ENCODE results near the gene PLSCR4.
A peak's percentile ranks its signal among the peaks of the same experiment; 100 is the strongest.

DNA sequence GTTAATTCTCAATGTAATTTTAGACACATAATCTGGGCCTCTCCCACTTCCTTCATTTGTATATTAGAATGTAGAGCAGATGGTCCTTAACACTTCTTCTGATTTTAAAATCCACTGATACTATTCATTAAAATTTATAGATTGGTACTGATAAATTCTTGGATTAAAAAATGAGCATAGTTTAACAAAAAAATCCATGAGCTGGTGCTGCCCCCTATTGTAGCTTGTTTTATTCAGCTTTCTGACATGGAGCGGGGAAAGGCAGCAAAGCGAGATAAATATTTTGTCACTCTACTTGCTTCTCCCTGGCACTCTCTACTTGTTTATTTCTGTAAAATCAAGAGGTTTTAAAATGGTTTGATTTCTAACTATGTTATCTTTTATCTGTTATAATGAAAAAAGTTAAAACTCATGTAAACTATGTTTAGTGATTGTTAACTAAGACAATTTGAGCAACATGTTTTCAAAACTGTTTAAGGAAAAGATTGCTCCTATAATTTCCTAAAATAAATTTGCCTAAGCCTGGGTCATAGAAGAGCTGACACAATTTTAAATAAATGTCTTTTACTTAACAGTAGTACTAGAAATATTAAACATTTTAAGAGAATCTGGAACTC is 63.5 kb downstream of the PLSCR4 start:
- TF ChIP-seq SIN3A (IDR thresholded peaks at IDR 0.05; ENCODE audit: borderline replicate concordance, insufficient read depth, low read depth, low read length) (no peak), POLR2AphosphoS5 (IDR thresholded peaks at IDR 0.05; ENCODE audit: low read depth, low read length) (no peak)
- TF ChIP-seq, protein P1, sequence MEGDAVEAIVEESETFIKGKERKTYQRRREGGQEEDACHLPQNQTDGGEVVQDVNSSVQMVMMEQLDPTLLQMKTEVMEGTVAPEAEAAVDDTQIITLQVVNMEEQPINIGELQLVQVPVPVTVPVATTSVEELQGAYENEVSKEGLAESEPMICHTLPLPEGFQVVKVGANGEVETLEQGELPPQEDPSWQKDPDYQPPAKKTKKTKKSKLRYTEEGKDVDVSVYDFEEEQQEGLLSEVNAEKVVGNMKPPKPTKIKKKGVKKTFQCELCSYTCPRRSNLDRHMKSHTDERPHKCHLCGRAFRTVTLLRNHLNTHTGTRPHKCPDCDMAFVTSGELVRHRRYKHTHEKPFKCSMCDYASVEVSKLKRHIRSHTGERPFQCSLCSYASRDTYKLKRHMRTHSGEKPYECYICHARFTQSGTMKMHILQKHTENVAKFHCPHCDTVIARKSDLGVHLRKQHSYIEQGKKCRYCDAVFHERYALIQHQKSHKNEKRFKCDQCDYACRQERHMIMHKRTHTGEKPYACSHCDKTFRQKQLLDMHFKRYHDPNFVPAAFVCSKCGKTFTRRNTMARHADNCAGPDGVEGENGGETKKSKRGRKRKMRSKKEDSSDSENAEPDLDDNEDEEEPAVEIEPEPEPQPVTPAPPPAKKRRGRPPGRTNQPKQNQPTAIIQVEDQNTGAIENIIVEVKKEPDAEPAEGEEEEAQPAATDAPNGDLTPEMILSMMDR (IDR thresholded peaks at IDR 0.05): peak; percentile 78; the same call in 1 of the 2 replicates
